HG02943 (cell line): ENCODE measurements around the gene NRDC.
"Not testable (repeated sequence)": the region's sequence is repeated elsewhere in the genome, so short reads cannot be mapped to it uniquely, and the experiment has no call there.

Experiments used
- ATAC-seq: cut with Tn5 transposase; IDR thresholded peaks from one replicate; pipeline ENCODE4 v1.9.1; 2021; ENCODE audit warnings: mild to moderate bottlenecking, low read depth, moderate library complexity; ENCODE audit not compliant: unreplicated experiment

The NRDC gene

DNA sequence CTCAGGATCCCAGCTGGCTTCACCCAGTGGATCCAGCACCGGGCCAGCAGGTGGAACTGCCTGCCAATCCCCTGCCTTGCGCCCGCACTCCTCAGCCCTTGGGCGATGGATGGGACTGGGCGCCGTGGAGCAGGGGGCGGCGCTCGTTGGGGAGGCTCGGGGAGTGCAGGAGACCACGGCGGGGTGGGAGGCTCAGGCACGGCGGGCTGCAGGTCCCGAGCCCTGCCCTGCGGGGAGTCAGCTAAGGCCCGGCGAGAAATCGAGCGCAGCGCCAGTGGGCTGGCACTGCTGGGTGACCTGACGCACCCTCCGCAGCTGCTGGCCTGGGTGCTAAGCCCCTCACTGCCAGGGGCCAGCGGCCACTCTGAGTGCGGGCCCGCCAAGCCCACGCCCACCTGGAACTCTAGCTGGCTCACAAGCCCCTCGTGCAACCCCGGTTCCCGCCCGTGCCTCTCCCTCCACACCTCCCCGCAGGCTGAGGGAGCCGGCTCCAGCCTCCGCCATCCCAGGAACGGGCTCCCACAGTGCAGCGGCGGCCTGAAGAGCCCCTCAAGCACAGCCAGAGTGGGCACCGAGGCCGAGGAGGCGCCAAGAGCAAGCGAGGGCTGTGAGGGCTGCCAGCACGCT lies 31.1 kb downstream of the NRDC start:
- ATAC-seq, result no peak

DNA sequence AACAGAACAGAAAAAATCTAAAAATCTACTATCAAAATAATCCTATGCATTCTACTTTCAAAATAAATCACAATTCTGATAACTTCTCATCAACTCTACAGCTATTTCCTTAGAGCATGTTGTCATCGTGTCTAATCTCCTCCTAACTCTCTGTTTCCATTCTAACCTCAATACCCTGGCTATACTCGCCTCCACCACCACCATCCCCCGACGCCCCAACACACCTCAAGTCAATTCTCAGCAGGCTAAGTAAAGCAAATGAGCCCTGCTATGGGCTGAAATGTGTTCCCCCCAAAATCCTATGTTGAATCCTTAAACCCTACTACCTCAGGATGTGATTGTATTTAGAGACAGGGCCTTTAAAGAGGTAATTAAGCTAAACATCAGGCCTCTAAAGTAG lies 34.6 kb downstream of the NRDC start:
- no peak for ATAC-seq

DNA sequence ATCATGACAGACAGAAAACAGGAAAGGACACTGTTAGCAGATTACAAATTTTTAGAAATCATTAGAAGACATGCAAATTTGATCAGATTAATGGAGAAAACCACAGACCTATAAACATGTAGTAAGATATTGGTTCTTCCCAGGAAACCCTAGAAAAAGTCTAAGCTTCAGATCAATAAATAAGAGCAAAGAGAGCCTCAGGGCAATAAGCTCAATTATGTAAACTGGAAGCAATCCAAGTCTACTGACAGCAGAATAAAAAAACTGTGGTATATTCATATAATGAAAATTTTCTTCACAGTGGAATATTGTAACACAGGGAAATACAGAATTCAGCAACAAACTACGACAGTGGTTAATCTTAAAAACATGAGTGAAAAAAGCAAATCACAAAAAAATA lies 36.3 kb downstream of the NRDC start:
- no peak for ATAC-seq

DNA sequence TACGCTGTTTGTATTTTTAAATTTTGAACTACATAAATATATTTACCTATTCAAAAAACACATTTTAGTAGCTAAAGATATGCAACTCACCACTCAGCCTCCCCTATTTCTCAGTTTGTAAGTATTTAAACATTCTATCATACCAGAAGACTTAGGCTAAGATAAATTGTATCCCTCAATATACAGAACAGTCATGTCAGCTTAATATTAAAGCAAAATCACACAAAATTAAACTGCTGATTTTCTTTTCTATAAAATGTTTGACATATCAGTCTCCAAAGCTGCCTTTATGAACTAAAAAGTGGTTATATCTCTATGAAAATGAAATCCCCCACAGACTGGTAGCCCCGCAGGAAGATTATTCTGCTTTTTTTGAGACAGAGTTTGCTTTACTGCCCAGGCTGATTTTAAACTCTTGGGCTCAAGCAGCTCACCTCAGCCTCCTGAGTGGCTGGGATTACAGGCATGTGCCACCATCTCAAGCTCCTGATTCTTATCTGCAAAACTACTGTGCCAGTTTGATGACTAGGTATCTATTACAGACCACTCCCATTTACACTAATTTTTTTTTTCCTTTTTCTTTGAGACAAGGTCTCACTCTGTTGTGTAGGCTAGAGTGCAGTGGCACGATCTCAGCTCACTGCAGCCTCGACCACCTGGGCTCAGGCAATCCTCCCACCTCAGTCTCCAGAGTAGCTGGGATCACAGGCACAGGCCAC lies 37.6 kb downstream of the NRDC start:
- ATAC-seq, result no peak

DNA sequence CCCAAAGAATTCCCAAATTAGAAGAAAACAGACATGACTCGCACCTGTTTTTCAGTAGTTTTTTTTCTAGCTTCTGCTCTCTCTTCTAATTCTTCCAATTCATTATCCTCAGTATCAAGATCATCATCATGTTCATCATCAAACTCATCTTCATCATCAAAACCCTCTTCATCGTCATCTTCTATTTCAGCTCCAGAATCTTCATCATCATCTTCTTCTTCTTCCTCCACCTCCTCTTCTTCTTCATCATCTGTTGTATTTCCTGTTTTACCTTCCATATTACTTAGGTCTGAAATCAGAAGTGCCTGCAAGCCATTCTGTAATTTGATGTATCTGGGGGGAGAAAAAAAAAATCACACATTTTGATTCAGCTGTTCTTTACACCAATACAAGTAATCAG lies 38.3 kb downstream of the NRDC start:
- ATAC-seq, result no peak

DNA sequence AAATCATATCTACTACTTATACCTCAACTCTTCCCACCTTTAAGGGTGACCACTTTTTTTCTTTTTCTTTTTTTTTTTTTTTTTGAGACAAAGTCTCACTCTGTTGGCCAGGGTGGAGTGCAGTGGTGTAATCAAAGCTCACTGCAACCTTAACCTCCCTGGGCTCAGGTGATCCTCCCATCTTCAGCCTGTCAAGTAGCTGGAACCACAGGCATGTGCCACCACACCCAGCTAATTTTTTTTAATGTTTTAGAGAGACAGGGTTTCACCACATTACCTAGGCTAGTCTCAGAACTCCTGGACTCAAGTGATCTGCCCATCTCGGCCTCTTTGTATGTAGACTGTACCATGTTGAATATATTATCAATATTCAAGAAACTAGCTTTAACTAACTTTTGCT lies 39.4 kb downstream of the NRDC start:
- ATAC-seq, result no peak

DNA sequence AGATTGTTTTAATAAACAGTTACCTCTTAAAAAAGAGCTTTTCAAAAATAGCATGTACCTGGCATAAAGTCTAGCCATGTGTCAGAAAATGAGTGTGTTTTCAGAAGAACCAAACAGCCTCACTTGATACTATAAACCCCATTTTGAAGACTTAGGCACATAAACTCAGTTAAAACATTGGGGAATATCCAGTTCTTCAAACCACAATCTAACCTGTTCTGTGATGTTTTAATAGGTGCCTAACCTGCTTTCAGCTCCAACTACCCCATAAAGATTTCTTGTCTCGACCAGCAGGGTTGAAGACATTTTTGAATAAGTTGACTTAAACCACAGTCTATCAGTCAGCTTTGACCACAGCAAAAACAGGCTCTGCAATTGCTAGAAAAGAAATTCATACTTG lies 41.3 kb downstream of the NRDC start:
- no peak for ATAC-seq

DNA sequence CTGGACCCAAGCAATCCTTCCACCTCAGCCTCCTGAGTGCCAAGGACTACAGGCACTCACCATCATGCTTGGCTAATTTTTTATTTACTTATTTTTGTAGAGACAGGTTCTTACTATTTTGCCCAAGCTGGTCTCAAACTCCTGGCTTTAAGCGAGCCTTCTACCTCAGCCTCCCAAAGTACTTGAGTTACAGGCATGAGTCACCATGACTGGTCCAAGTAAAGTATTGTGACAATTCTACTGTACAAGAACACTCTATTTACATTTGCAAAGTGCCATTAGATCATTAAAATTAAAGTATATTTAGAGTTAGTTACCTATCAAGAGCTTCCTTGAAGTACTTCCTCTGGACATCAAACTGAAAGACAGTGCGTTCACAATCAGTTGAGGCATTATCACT lies 44.8 kb downstream of the NRDC start:
- ATAC-seq, result no peak

DNA sequence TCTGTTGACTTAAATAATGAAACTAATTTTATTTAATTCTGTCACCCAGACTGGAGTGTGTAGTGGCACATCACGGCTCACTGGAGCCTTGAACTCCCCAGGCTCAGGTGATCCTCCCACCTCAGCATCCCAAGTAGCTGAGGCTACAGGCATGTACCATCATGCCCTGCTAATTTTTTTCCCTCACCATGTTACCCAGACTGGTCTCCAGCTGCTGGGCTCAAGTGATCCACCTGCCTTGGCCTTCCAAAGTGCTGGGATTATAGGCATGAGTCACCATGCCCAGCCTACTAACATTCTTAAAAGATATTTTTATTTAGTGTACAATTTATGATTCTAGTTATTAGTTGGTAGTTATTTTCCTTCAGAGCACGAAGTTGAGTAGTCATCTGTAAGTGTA lies 49.5 kb downstream of the NRDC start:
- ATAC-seq, result no peak

DNA sequence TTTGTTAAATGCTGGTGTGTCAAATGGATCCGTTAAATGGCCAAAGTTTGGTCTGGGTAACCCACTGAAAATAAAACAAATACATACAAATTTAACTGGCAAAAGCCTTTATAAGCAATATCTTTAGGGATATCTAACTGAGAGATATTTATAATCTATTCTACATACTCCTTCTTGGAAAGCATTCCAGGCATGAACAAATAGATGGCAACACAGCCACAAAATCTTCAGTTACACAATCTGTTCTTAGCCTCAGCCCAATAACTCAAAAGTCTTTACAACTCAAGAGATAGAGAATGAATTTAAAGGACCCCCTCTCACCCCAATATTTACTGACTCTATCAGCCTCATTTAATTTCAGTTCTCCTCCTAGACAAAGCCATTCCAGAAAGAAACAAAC lies 58.7 kb downstream of the NRDC start:
- no peak for ATAC-seq

DNA sequence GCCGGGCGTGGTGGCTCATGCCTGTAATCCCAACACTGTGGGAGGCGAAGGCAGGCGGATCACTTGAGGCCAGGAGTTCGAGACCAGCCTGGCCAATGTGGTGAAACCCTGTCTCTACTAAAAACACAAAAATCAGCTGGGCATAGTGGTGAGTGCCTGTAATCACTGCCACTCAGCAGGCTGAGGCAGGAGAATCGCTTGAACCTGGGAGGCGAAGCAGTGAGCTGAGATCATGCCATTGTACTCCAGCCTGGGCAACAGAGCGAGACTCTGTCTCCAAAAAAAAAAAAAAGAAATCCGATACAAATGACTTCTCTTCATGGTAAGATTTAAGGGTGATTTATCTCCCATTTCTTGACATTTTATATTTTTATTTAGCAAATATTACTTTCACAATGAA lies 59.5 kb downstream of the NRDC start:
- ATAC-seq, result not testable (repeated sequence)

DNA sequence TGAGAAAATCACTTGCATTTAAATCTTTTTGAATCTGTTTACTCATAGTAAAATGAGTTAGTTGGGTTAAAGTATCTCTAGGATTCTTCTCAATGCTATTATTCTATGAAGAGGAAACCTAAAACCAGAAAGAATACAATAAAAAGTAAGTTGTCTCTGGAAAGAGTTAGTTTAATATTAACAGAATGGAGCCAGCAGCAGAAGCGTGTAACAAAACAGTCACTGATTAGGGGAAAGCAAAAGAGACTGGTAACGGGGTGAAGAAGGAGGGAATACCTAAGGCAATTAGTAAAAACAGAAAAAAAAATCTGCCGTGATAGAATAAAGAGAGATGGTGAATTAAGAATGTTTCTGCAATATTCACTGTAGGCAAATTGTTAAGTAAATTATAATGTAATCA lies 60.0 kb downstream of the NRDC start:
- no peak for ATAC-seq

DNA sequence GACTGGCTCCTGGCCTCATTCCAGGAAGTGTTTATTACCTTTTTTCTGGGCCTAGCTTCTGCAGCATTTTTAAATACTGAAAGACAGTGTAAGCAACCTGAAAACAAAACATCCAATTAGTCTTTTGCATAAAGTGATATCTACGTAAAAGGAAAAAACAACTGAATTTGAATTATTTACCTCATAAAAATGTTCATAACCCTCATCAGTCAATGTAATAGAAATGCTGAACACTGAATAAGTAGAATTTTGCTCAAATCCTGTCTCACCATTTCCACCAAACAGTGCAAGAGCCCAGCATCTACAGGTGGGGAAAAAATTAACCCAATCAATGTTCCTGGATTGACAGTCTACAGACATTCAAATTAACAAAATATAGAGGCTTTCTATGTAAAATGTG lies 64.0 kb downstream of the NRDC start:
- no peak for ATAC-seq

DNA sequence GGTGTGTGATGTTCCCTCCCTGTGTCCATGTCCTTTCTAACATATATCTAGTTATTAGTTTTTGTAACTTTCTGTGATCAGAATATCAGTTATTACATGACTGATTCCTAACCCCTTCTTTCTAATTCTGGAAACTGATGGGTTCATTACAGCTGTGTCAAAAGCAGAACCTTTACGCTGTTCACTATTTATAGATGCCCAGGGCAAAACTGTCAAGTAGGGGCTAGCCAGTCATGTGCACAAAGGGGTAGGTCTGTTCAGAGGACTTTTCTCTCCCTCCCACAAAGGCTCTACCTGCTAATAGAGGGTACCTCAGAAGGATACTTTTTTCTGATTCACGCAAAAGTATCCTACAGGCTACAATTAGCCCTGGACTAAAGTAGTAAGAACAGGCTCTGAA lies 79.2 kb downstream of the NRDC start:
- no peak for ATAC-seq

DNA sequence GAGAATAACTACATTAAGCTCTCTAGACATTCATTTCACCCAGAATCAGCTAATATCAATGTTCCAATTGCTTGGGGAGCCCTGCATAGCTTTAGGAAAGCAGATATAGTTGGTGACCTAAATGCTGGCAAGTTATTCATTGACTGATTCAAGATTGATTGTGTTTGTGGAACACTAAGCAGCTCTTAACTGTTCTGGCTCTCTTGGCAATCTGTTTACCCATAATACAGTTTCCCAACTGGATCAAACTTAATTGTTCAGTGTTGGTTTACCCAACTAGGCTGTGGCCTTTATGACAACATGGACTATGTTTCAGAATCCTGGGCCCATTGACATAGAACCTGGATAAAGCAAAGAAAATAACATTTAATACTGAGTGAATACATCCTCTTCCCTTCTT lies 83.7 kb downstream of the NRDC start:
- ATAC-seq, result no peak

DNA sequence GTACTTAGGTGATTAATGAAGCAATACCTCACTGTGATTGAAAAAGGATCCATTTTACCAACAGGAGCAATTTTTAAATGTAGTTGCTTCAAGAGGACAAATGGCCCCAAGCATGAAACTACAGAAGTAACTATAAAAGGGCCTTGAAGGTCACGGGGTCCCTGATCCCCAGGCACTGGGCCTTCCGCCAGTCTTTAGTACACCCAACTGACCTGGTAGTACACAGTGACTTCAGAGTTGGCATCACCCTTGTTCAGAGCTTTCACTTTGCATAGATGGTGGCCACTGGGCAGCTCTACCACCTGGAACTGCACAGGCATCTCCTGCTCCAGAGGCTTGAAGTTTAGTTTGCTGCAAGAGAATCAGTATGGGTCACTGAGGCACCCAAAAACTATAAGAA lies 84.3 kb downstream of the NRDC start:
- ATAC-seq, result no peak

DNA sequence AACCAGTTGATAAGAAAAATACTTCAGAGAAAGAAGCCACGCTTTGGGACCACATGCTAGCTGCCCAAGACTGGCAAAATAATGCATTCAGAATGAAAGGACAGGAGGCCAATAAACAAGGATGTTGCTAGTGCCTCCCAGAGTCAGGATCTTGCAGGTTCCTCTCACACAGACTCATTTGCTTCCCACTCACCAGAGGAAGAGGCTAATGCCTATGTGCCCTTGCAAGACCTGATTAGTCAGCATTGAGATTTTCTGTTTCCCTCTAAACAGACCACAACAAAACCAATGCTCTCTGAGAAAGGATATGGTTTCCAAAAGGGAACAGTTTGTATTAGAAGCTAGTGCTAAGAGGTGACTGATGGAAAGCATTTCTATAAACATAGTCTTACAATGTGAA lies 85.7 kb downstream of the NRDC start:
- ATAC-seq, result no peak

DNA sequence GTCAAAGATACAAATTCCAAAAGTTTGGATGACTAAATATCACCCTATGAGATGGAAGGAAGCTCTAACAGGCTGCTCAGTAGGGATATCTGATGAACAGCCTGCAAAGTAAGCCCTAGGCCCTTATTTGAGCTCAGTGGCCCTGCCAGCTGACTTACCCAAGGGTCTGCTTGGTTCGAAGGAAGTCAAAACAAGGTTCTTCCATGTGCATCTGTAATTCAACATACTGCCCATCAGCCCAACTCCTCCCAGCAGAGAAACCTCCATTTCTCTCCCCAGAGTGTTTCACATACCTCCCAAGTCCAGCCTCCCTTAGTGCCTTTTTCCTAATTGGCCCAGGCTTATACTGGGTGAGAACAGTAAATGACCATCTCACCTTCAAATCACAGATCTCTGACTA lies 86.6 kb downstream of the NRDC start:
- ATAC-seq, result no peak

DNA sequence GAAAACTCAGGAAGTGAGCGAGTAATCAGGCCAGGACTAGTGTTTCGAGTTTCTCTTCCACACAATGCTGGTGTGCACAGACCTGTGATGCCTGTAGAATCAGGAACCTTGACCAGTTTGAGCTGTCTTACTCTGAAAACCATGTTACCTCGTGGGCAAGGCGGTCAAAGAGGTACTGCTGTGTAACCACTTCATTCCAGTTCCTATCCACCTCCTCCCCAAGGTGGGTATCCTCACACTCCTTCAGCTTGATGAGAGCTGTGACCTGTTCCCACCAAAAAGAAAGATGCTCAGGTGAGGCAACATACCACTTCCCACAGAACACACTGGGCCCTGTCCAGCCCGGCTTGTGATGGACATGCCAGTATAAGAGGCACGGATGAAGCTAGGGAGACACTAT lies 88.1 kb downstream of the NRDC start:
- no peak for ATAC-seq

DNA sequence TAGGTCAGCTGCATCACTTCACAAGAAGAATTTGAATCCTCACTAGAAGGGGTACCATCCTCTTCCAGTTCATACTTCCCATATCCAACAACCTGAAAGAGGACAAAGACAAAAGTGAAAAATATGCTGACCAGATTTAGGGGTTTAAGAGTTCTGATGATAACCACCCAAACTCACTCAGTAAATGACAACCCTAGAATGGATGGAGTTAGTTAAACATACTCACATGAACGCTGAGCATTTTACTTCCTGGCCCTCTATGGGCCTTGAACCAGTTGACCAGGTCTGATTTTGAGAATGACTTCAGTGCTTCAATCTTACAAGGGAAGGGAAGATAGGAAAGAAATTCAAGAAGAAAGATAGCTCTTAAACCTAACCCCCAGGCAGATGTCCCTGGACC lies 89.2 kb downstream of the NRDC start:
- ATAC-seq, result no peak

DNA sequence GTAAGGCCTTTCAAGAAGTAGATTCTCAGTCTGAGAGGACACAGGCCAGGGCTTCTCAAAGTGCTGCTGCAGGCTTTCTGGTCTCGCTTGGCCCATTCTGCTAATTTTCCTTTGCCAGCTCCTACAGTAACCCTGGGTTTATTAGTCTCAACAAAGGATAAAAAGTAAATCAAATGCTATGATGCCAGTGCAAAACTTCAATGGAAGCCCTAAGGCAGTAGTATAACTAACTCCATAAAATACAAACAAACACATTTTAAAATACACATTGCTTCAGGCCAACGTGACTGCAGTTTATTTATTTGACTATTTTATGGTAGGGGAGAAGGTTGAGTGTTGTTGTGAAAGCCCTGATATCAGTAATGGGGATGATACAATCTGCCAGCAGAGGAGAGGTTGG lies 89.6 kb downstream of the NRDC start:
- ATAC-seq, result no peak

DNA sequence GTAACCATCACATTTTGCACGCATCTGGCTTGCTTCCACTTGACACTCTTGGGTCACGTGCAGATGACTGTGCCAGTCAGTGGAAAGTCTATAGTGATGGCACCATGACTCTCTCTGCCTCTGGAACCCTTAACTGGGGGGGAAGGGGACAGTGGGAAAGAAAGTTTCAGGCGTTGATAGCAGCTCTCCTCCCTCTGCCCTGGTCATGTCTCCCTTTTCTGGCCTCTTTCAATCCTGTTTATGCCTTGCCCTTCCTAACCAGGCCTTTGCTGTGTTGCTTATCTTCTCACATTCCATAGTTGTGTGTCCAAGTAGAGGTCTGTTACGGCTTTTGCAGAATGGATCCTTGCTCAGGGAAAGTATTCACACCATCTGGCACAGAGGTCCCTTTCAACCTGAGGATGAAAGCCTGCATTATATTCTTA lies 93.5 kb downstream of the NRDC start:
- no peak for ATAC-seq

DNA sequence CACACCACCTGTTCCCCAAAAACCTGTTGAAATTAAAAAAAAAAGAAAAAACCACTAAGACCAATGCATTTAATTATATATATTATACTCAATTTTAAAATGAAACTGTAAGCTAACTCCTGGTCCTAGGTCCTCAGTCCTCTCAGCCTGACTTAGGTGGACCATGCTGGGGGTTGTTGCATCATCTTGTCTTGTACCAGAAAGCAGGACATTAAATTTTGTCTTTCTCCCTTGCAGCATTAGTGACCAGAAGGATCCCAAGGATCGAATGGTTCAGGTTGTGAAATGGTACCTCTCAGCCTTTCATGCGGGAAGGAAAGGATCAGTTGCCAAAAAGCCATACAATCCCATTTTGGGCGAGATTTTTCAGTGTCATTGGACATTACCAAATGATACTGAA lies 97.6 kb downstream of the NRDC start:
- no peak for ATAC-seq
